Caco-2 (cell line): ENCODE results near the gene TIGD2. TPM values are rescaled to one million over a fixed set of nuclear protein-coding genes. Genes with fewer than 3 reads are reported as not detected.

Experiments used
- BruUV-seq: library from RNA; stranded (reverse); fragments of 400-500 nt; replicated peaks from 2 replicates; lab custom pipeline; 2021; lab: Mats Ljungman, UMichigan
- CTCF ChIA-PET: fragments of 300-600 bp; sonication (Branson Sonifier 250); formaldehyde crosslinking; loops from one replicate; lab custom pipeline; 2022; ENCODE audit warnings: antibody characterized with exemption; lab: Charles Lee
- POLR2A ChIA-PET: fragments of 300-600 bp; sonication (Branson Sonifier 250); formaldehyde crosslinking; loops from one replicate; lab custom pipeline; 2022; ENCODE audit warnings: antibody characterized with exemption; lab: Charles Lee
- DNase-seq, 2 experiments: peaks; one replicate each; pipeline versions ENCODE4 v3.0.0 to v3.0.0-alpha.2; 2020 to 2022
- H3K27me3 ChIP-seq: replicated peaks from 2 replicates; pipeline ENCODE4 v1.6.0; 2011; ENCODE audit warnings: low read length; ENCODE audit not compliant: control insufficient read depth, insufficient read depth
- H3K36me3 ChIP-seq: 2 replicates; pipeline ENCODE4 v1.5.1; 2011; ENCODE audit warnings: low read length; ENCODE audit not compliant: control insufficient read depth, insufficient read depth
- H3K4me1 ChIP-seq: fragments of 250-450 bp; sonication (Bioruptor Pico); 2 replicates; pipeline ENCODE4 v1.5.1; 2020; ENCODE audit warnings: mild to moderate bottlenecking
- H3K4me3 ChIP-seq: 2 replicates; pipeline ENCODE4 v1.5.1; 2011; ENCODE audit warnings: low read depth, mild to moderate bottlenecking, control low read depth, low read length
- H3K9me3 ChIP-seq: fragments of 250-450 bp; sonication (Bioruptor Pico); 2 replicates; pipeline ENCODE4 v1.5.1; 2020; ENCODE audit warnings: mild to moderate bottlenecking, moderate library complexity
- H3K27ac Mint-ChIP-seq: one replicate; pipeline ENCODE4 v1.8.0; 2022; ENCODE audit warnings: mixed read lengths; ENCODE audit not compliant: unreplicated experiment
- H3K27me3 Mint-ChIP-seq: one replicate; pipeline ENCODE4 v1.8.0; 2022; ENCODE audit warnings: mixed read lengths; ENCODE audit not compliant: insufficient read depth, unreplicated experiment
- H3K36me3 Mint-ChIP-seq: one replicate; pipeline ENCODE4 v1.8.0; 2022; ENCODE audit warnings: mild to moderate bottlenecking, mixed read lengths; ENCODE audit not compliant: insufficient read depth, unreplicated experiment
- H3K4me1 Mint-ChIP-seq: one replicate; pipeline ENCODE4 v1.8.0; 2022; ENCODE audit warnings: low read depth, mixed read lengths; ENCODE audit not compliant: unreplicated experiment
- H3K4me3 Mint-ChIP-seq: one replicate; pipeline ENCODE4 v1.8.0; 2022; ENCODE audit warnings: mild to moderate bottlenecking, moderate library complexity, mixed read lengths; ENCODE audit not compliant: unreplicated experiment
- H3K9me3 Mint-ChIP-seq: one replicate; pipeline ENCODE4 v1.8.0; 2022; ENCODE audit warnings: mixed read lengths; ENCODE audit not compliant: unreplicated experiment
- intact Hi-C: fragments of 100-400 bp; cut with micrococcal nuclease; formaldehyde crosslinking; loops from one replicate; pipeline ENCODE4 v1.10.0; 2022; ENCODE audit not compliant: unreplicated experiment
- total RNA-seq: library from RNA; stranded (reverse); gene quantifications from 2 replicates; pipeline ENCODE4 v1.2.3, GENCODE V29; 2022
- TF ChIP-seq, protein P1 (sequence below), 2 experiments: fragments of 200-600 bp in 1 of 2; IDR thresholded peaks; 1 replicate in 1 of 2; 2 replicates in 1 of 2; pipeline versions ENCODE4 v1.5.1 to v1.8.0; 2011 to 2022; ENCODE audit warnings: antibody characterized with exemption in 1 of 2, control low read depth in 1 of 2, inconsistent platforms in 1 of 2, low read depth in 1 of 2, low read length in 1 of 2, mild to moderate bottlenecking in 1 of 2, moderate library complexity in 1 of 2; ENCODE audit not compliant: insufficient read depth in 1 of 2, severe bottlenecking in 1 of 2, unreplicated experiment in 1 of 2

TIGD2 gene
- total RNA-seq, 1 experiment from 2014 or later = 25.4 TPM

DNA sequence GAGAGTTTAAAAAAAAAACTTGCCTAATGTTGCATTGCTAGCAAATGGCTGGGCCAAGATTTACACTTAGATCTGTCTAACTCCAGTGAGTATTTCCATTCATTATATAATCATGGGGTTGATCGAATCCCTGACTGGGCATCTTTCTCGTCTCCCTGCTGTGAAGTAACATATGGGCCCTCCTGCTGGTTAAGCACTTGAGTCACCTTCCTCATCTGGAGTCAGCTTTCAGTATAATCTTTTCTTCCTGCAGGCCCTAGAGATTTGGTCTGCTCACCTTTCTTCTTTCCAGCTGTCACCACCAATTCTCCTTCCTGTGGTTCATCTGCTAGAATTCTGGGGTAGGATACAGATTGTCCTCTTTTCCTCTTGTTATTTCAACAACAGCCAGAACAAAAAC is 41.6 kb downstream of the TIGD2 start:
- TF ChIP-seq, protein P1, sequence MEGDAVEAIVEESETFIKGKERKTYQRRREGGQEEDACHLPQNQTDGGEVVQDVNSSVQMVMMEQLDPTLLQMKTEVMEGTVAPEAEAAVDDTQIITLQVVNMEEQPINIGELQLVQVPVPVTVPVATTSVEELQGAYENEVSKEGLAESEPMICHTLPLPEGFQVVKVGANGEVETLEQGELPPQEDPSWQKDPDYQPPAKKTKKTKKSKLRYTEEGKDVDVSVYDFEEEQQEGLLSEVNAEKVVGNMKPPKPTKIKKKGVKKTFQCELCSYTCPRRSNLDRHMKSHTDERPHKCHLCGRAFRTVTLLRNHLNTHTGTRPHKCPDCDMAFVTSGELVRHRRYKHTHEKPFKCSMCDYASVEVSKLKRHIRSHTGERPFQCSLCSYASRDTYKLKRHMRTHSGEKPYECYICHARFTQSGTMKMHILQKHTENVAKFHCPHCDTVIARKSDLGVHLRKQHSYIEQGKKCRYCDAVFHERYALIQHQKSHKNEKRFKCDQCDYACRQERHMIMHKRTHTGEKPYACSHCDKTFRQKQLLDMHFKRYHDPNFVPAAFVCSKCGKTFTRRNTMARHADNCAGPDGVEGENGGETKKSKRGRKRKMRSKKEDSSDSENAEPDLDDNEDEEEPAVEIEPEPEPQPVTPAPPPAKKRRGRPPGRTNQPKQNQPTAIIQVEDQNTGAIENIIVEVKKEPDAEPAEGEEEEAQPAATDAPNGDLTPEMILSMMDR (IDR thresholded peaks at IDR 0.05; ENCODE audit: insufficient read depth in 1 of 2, low read depth in 1 of 2, low read length in 1 of 2, severe bottlenecking in 1 of 2, unreplicated experiment in 1 of 2) = no peak
- Mint-ChIP-seq H3K4me3 (no peak overlapping the region), H3K27ac (no peak overlapping the region), H3K4me1 (peaks cover 5% of the 10 kb centered on the region), H3K27me3 (no peaks in the 10 kb centered on the region), H3K9me3 (peaks cover 18% of the 10 kb centered on the region), H3K36me3 (no peaks in the 10 kb centered on the region)
- no peaks in the 10 kb centered on the region for H3K9me3 ChIP-seq
- H3K4me1 ChIP-seq = no peaks in the 10 kb centered on the region
- intact Hi-C loops = no loop called here
- no peaks in the 10 kb centered on the region; the same call in 1 of the 2 replicates for H3K36me3 ChIP-seq
- ChIA-PET CTCF (no interaction called here), POLR2A (no interaction called here)
- H3K27me3 ChIP-seq = no peaks in the 10 kb centered on the region
- no peak overlapping the region for H3K4me3 ChIP-seq
- no peak for DNase-seq
- no TSS peak for BruUV-seq

DNA sequence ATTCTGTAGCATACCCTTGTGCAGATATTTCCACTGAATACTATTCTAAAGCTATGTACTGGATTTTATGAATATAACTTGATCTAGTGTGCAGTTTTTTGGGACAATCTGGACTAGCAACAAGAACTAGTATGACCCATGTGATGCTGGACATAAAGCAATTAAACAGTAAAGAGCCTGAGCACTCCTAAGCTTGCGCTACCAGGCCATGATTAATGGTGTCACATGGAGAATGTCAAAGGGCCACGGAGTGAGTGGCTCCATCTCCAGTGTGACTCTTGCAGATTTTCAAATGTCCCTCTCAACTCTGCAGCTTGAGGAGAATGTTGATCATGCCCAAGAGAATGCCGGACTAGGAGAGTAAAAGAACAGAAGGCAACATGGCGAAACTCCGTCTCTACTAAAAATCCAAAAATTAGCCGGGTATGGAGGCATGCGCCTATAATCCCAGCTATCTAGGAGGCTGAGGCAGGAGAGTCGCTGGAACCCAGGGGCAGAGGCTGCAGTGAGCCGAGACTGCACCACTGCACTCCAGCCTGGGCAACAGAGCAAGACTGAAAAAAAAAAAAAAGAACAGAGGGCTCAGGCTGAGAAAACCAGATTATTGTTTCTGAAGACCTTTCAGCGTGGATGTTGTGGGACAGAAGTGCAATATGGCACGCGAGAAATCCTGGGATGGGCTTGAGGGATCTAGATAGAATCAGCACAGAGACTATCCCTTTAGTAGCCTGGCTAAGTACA is 45.0 kb downstream of the TIGD2 start:
- Histone ChIP-seq H3K36me3 (no peaks in the 10 kb centered on the region), H3K27me3 (no peaks in the 10 kb centered on the region), H3K4me3 (no peak overlapping the region), H3K4me1 (no peaks in the 10 kb centered on the region), H3K9me3 (no peaks in the 10 kb centered on the region)
- ChIA-PET CTCF (no interaction called here), POLR2A (no interaction called here)
- TF ChIP-seq, protein P1 (IDR thresholded peaks at IDR 0.05; ENCODE audit: insufficient read depth in 1 of 2, low read depth in 1 of 2, low read length in 1 of 2, severe bottlenecking in 1 of 2, unreplicated experiment in 1 of 2) = no peak
- Mint-ChIP-seq H3K36me3 (no peaks in the 10 kb centered on the region), H3K27me3 (no peaks in the 10 kb centered on the region), H3K27ac (no peak overlapping the region), H3K4me3 (no peak overlapping the region), H3K9me3 (peaks cover 8% of the 10 kb centered on the region), H3K4me1 (peaks cover 6% of the 10 kb centered on the region)
- intact Hi-C loops = no loop called here
- no TSS peak for BruUV-seq
- DNase-seq = no peak

DNA sequence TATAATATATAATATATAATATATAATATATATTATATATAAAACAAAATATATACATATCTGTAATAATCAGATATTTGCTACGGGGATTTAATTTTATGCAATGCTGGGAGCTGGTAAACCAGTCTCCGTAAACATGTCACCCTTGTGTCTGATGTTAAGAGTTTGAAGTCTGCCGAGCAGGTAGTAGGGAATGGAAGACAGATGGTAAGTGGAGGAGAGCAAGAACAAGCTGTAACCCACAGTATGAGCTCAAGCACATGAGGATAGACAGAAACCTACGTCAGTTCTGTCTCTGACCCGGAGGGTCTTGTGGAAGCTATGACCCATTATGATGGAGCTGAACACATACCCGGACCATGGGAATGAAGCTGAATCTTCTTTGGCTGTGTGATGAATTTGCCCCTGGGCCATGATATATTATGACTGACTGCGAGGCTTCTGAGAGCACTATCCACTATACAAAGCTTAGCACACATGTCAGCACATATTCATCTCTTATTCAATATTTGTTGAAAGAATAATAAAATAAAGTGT is 46.2 kb downstream of the TIGD2 start:
- peaks cover 6% of the 10 kb centered on the region for H3K4me1 Mint-ChIP-seq
- no peak overlapping the region for H3K27ac Mint-ChIP-seq
- H3K4me3 ChIP-seq = no peak overlapping the region
- no TSS peak for BruUV-seq
- no peaks in the 10 kb centered on the region for H3K27me3 Mint-ChIP-seq
- no peaks in the 10 kb centered on the region for H3K36me3 Mint-ChIP-seq
- TF ChIP-seq, protein P1 (IDR thresholded peaks at IDR 0.05; ENCODE audit: insufficient read depth in 1 of 2, low read depth in 1 of 2, low read length in 1 of 2, severe bottlenecking in 1 of 2, unreplicated experiment in 1 of 2) = no peak
- H3K4me1 ChIP-seq = no peaks in the 10 kb centered on the region
- H3K27me3 ChIP-seq = no peaks in the 10 kb centered on the region
- H3K4me3 Mint-ChIP-seq = no peak overlapping the region
- CTCF ChIA-PET = interaction anchor here (0.9 kb wide), 1 partner anchor 11 kb away, joined by 3 read pairs; no protein-coding TSS in a partner anchor
- no peak for DNase-seq
- H3K9me3 ChIP-seq = no peaks in the 10 kb centered on the region
- intact Hi-C loops = loop anchor here (2.0 kb wide), 1 partner anchor 47 kb away; the partner anchor contains the start of gene TIGD2
- POLR2A ChIA-PET = no interaction called here
- H3K9me3 Mint-ChIP-seq = no peaks in the 10 kb centered on the region
- H3K36me3 ChIP-seq = no peaks in the 10 kb centered on the region
